ENCODE results near the gene KLHL5.

DNA sequence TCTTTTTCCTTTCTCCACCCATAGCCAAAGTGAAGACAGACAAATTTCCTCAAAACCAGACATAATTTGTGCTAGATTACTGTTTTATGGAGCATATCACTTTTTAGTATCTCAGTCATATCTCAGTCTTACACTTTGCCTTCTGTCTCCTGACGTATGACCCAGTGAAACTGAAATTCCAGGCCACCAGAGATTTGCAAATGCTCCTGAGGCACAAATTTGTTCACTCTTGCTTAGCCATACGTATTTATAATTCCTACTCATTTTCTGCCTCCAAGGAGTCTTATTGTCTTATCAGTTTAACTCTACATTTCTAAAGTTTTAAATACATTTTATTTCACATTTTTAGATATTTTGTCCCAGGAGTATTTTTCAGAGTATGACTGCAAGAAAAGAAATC lies 39.8 kb upstream of the KLHL5 start:
- TF ChIP-seq, protein P1, sequence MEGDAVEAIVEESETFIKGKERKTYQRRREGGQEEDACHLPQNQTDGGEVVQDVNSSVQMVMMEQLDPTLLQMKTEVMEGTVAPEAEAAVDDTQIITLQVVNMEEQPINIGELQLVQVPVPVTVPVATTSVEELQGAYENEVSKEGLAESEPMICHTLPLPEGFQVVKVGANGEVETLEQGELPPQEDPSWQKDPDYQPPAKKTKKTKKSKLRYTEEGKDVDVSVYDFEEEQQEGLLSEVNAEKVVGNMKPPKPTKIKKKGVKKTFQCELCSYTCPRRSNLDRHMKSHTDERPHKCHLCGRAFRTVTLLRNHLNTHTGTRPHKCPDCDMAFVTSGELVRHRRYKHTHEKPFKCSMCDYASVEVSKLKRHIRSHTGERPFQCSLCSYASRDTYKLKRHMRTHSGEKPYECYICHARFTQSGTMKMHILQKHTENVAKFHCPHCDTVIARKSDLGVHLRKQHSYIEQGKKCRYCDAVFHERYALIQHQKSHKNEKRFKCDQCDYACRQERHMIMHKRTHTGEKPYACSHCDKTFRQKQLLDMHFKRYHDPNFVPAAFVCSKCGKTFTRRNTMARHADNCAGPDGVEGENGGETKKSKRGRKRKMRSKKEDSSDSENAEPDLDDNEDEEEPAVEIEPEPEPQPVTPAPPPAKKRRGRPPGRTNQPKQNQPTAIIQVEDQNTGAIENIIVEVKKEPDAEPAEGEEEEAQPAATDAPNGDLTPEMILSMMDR (conservative IDR thresholded peaks at IDR 0.05; ENCODE audit: low read length): no peak
- TF ChIP-seq EZH2phosphoT487 (IDR thresholded peaks at IDR 0.05; ENCODE audit: borderline replicate concordance): no peak

Data from Loucy (cell line).